HepG2 (cell line): Measurements from ENCODE around the gene SAE1. TPM values are rescaled to one million over a fixed set of nuclear protein-coding genes. Genes with fewer than 3 reads are reported as not detected.
A peak's percentile ranks its signal among the peaks of the same experiment; 100 is the strongest.

Experiments
- CBX1 ChIP-seq: IDR thresholded peaks from one replicate; pipeline ENCODE4 v1.6.1; 2016; ENCODE audit warnings: antibody characterized with exemption, low read depth
- MTA3 ChIP-seq: sonication (generic); formaldehyde crosslinking; IDR thresholded peaks from 2 replicates; pipeline ENCODE4 v1.4.0; 2020; ENCODE audit warnings: missing genetic modification reagents
- RXRB ChIP-seq: IDR thresholded peaks from 2 replicates; pipeline ENCODE4 v1.6.1; 2016; ENCODE audit warnings: borderline replicate concordance, missing genetic modification reagents, missing compliant biosample characterization
- SETDB1 ChIP-seq: sonication (generic); formaldehyde crosslinking; IDR thresholded peaks from 2 replicates; pipeline ENCODE4 v1.5.1; 2020; ENCODE audit warnings: missing genetic modification reagents, mild to moderate bottlenecking, borderline replicate concordance
- SPEN ChIP-seq: sonication (generic); formaldehyde crosslinking; IDR thresholded peaks from 2 replicates; pipeline ENCODE4 v1.5.1; 2020; ENCODE audit warnings: low read depth, mild to moderate bottlenecking, missing genetic modification reagents
- YEATS2 ChIP-seq: sonication (generic); formaldehyde crosslinking; IDR thresholded peaks from 2 replicates; pipeline ENCODE4 v1.4.0; 2020; ENCODE audit warnings: missing genetic modification reagents, borderline replicate concordance
- ZC3H4 ChIP-seq: sonication (generic); formaldehyde crosslinking; IDR thresholded peaks from 2 replicates; pipeline ENCODE4 v1.4.0; 2020; ENCODE audit warnings: missing genetic modification reagents, borderline replicate concordance
- ZNF317 ChIP-seq: sonication (generic); formaldehyde crosslinking; IDR thresholded peaks from 2 replicates; pipeline ENCODE4 v1.5.0; 2020; ENCODE audit warnings: mild to moderate bottlenecking, missing genetic modification reagents
- ZNF615 ChIP-seq: sonication (generic); formaldehyde crosslinking; IDR thresholded peaks from 2 replicates; pipeline ENCODE4 v1.5.0; 2020; ENCODE audit warnings: mild to moderate bottlenecking, missing genetic modification reagents, borderline replicate concordance
- ZNF660 ChIP-seq: sonication (generic); formaldehyde crosslinking; IDR thresholded peaks from 2 replicates; pipeline ENCODE4 v1.5.1; 2020; ENCODE audit warnings: mild to moderate bottlenecking, low read depth, missing genetic modification reagents, borderline replicate concordance
- ZNF672 ChIP-seq: sonication (generic); formaldehyde crosslinking; IDR thresholded peaks from 2 replicates; pipeline ENCODE4 v1.8.1; 2022; ENCODE audit warnings: missing genetic modification reagents
- ZNF710 ChIP-seq: sonication (generic); formaldehyde crosslinking; IDR thresholded peaks from 2 replicates; pipeline ENCODE4 v1.5.0; 2020; ENCODE audit warnings: mild to moderate bottlenecking, missing genetic modification reagents, borderline replicate concordance
- ZNF720 ChIP-seq: sonication (generic); formaldehyde crosslinking; IDR thresholded peaks from 2 replicates; pipeline ENCODE4 v1.4.0; 2020; ENCODE audit warnings: missing genetic modification reagents
- ZSCAN20 ChIP-seq: sonication (generic); formaldehyde crosslinking; IDR thresholded peaks from 2 replicates; pipeline ENCODE4 v1.4.0; 2020; ENCODE audit warnings: missing genetic modification reagents, mild to moderate bottlenecking, borderline replicate concordance
- polyA plus RNA-seq, 8 experiments: library from polyadenylated mRNA; depleted of rRNA in 3 of 8; stranded (reverse) in 7 of 8; unstranded in 1 of 8; fragments of >200 nt; fragmentation: Illumina TruSeq in 4 of 8; extraction: Trizol in 4 of 8; gene quantifications; 2 replicates each; pipeline versions ENCODE4 v1.2.1 to v1.2.3, GENCODE V29; 2011 to 2016; ENCODE audit warnings: low read depth in 4 of 8, missing spikeins in 1 of 8, mixed read lengths in 1 of 8; ENCODE audit not compliant: insufficient read depth in 1 of 8
- total RNA-seq, 5 experiments: library from RNA; depleted of rRNA; stranded (reverse); fragments of >200 nt; fragmentation: Illumina TruSeq; extraction: Trizol; gene quantifications; 2 replicates each; pipeline ENCODE4 v1.2.3, GENCODE V29; 2016; ENCODE audit warnings: low read depth in 1 of 5
- TF ChIP-seq, protein P1 (sequence below): IDR thresholded peaks from 2 replicates; pipeline ENCODE4 v1.6.1; 2016; ENCODE audit warnings: mild to moderate bottlenecking
- TF ChIP-seq, protein P2 (sequence below): IDR thresholded peaks from 2 replicates; pipeline ENCODE4 v1.6.1; 2012; ENCODE audit warnings: inconsistent platforms
- TF ChIP-seq, protein P3 (sequence below): sonication (generic); formaldehyde crosslinking; IDR thresholded peaks from 2 replicates; pipeline ENCODE4 v1.4.0; 2020; ENCODE audit warnings: missing genetic modification reagents

The SAE1 gene
- total and polyA plus RNA-seq, 2 of the 13 experiments (the other 11 are each of a cell fraction or from before 2014, with no cell fraction given) = 87.6 to 197 TPM

GRCh38 chr19:47112166-47112996 is 18.3 kb upstream of the SAE1 start (continued):
- TF ChIP-seq ZNF710 (peak; percentile 17; the same call in 1 of the 2 replicates), RXRB (peak; percentile 9; the same call in 1 of the 2 replicates), YEATS2 (CRISPR knock-in tag) (no peak), ZNF317 (CRISPR knock-in tag) (no peak; the same call in 1 of the 2 replicates), SPEN (CRISPR knock-in tag) (no peak; the same call in none of the 2 replicates), ZNF615 (CRISPR knock-in tag) (no peak; the same call in 1 of the 2 replicates), MTA3 (no peak), ZNF672 (CRISPR knock-in tag) (no peak), ZNF660 (CRISPR knock-in tag) (no peak), SETDB1 (no peak), ZNF720 (CRISPR knock-in tag) (no peak), ZC3H4 (CRISPR knock-in tag) (peak; percentile 97), CBX1 (no peak), ZSCAN20 (CRISPR knock-in tag) (no peak)
- TF ChIP-seq, protein P1, sequence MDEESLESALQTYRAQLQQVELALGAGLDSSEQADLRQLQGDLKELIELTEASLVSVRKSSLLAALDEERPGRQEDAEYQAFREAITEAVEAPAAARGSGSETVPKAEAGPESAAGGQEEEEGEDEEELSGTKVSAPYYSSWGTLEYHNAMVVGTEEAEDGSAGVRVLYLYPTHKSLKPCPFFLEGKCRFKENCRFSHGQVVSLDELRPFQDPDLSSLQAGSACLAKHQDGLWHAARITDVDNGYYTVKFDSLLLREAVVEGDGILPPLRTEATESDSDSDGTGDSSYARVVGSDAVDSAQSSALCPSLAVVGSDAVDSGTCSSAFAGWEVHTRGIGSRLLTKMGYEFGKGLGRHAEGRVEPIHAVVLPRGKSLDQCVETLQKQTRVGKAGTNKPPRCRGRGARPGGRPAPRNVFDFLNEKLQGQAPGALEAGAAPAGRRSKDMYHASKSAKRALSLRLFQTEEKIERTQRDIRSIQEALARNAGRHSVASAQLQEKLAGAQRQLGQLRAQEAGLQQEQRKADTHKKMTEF (CRISPR knock-in tag) = peak; percentile 61; the same call in 1 of the 2 replicates
- TF ChIP-seq, protein P2, sequence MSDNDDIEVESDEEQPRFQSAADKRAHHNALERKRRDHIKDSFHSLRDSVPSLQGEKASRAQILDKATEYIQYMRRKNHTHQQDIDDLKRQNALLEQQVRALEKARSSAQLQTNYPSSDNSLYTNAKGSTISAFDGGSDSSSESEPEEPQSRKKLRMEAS = peak; percentile 80
- TF ChIP-seq, protein P3, sequence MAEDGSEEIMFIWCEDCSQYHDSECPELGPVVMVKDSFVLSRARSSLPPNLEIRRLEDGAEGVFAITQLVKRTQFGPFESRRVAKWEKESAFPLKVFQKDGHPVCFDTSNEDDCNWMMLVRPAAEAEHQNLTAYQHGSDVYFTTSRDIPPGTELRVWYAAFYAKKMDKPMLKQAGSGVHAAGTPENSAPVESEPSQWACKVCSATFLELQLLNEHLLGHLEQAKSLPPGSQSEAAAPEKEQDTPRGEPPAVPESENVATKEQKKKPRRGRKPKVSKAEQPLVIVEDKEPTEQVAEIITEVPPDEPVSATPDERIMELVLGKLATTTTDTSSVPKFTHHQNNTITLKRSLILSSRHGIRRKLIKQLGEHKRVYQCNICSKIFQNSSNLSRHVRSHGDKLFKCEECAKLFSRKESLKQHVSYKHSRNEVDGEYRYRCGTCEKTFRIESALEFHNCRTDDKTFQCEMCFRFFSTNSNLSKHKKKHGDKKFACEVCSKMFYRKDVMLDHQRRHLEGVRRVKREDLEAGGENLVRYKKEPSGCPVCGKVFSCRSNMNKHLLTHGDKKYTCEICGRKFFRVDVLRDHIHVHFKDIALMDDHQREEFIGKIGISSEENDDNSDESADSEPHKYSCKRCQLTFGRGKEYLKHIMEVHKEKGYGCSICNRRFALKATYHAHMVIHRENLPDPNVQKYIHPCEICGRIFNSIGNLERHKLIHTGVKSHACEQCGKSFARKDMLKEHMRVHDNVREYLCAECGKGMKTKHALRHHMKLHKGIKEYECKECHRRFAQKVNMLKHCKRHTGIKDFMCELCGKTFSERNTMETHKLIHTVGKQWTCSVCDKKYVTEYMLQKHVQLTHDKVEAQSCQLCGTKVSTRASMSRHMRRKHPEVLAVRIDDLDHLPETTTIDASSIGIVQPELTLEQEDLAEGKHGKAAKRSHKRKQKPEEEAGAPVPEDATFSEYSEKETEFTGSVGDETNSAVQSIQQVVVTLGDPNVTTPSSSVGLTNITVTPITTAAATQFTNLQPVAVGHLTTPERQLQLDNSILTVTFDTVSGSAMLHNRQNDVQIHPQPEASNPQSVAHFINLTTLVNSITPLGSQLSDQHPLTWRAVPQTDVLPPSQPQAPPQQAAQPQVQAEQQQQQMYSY (CRISPR knock-in tag) = no peak
